Parathyroid adenoma (tissue), 2 donors: ENCODE measurements around the gene GSN.

Experiments used
- H2AFZ ChIP-seq: fragments of 300-600 bp; sonication (generic); one replicate; pipeline ENCODE4 v1.7.0; 2017; ENCODE audit warnings: antibody characterized with exemption, mild to moderate bottlenecking
- H3K27ac ChIP-seq: fragments of 300-600 bp; sonication (generic); one replicate; pipeline ENCODE4 v1.7.0; 2017
- H3K27me3 ChIP-seq: fragments of 300-600 bp; sonication (generic); one replicate; pipeline ENCODE4 v1.7.0; 2017; ENCODE audit warnings: low read length; ENCODE audit not compliant: control insufficient read depth, insufficient read depth
- H3K36me3 ChIP-seq: fragments of 300-600 bp; sonication (generic); one replicate; pipeline ENCODE4 v1.7.0; 2017; ENCODE audit warnings: low read length; ENCODE audit not compliant: control insufficient read depth, insufficient read depth
- H3K4me1 ChIP-seq: fragments of 300-600 bp; sonication (generic); one replicate; pipeline ENCODE4 v1.7.0; 2017; ENCODE audit warnings: control low read depth
- H3K4me2 ChIP-seq: fragments of 300-600 bp; sonication (generic); one replicate; pipeline ENCODE4 v1.7.0; 2017; ENCODE audit warnings: low read length
- H3K4me3 ChIP-seq: fragments of 300-600 bp; sonication (generic); one replicate; pipeline ENCODE4 v1.7.0; 2017; ENCODE audit warnings: low read depth, low read length
- H3K79me2 ChIP-seq: fragments of 300-600 bp; sonication (generic); one replicate; pipeline ENCODE4 v1.7.0; 2017; ENCODE audit warnings: control low read depth
- H3K9ac ChIP-seq: fragments of 300-600 bp; sonication (generic); one replicate; pipeline ENCODE4 v1.7.0; 2017; ENCODE audit warnings: mild to moderate bottlenecking
- H3K9me3 ChIP-seq: fragments of 300-600 bp; sonication (generic); one replicate; pipeline ENCODE4 v1.7.0; 2017; ENCODE audit warnings: low read length; ENCODE audit not compliant: control insufficient read depth
- TF ChIP-seq, protein P1 (sequence below): fragments of 300-600 bp; sonication (generic); IDR thresholded peaks from one replicate; pipeline ENCODE4 v1.7.0; 2017; ENCODE audit warnings: antibody characterized with exemption, mild to moderate bottlenecking
- donor health status: primary hyperparathyroidism.

Gene GSN

DNA sequence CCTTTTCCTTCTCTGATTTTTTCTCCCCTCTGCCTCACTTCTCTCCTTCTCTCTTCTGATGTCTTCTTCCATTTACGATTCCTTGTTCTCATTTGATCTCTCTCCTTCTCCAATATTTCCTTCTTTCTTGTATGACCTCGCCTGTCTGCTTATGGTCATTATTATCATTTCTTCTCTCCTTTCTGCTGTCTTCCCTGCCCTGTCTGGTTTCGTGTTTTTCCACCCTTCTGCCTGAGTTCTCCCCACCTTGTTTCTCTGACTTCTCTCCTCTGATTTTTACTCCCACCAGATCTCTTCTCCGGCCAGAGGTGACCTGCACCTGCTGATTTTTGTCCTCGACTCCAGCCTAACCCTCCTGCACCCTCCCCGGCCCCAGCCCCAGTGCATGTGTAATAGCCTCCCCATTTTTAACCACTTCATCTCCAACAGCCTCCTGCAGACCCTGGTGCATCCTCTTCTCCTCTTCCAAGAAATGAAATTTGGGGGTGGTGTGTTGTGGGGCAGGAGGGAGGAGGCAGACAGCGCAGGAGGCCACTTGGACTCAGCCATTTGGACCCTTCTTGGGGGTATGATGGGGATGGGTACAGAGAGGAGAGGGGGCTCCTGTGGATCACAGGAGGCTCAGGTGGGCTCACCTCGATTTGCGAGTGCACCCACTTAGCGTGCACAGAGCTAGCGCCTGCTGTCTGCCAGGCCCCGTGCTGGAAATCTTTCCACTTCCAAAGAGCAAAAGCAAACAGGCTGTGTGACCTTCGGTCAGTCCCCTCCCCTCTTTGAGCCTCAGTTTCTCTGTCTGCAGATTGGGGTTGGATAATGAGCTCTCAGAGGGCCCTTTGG lies 32.5 kb downstream of the GSN start:
- no peaks in the 10 kb centered on the region for H3K9me3 ChIP-seq
- H3K4me2 ChIP-seq = peak overlapping the region; percentile 21
- TF ChIP-seq, protein P1, sequence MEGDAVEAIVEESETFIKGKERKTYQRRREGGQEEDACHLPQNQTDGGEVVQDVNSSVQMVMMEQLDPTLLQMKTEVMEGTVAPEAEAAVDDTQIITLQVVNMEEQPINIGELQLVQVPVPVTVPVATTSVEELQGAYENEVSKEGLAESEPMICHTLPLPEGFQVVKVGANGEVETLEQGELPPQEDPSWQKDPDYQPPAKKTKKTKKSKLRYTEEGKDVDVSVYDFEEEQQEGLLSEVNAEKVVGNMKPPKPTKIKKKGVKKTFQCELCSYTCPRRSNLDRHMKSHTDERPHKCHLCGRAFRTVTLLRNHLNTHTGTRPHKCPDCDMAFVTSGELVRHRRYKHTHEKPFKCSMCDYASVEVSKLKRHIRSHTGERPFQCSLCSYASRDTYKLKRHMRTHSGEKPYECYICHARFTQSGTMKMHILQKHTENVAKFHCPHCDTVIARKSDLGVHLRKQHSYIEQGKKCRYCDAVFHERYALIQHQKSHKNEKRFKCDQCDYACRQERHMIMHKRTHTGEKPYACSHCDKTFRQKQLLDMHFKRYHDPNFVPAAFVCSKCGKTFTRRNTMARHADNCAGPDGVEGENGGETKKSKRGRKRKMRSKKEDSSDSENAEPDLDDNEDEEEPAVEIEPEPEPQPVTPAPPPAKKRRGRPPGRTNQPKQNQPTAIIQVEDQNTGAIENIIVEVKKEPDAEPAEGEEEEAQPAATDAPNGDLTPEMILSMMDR = no peak
- no peak overlapping the region for H3K9ac ChIP-seq
- H3K4me3 ChIP-seq = peak overlapping the region; percentile 47
- H3K27ac ChIP-seq = peak overlapping the region; percentile 54
- H3K4me1 ChIP-seq = peaks cover 5% of the 10 kb centered on the region
- H3K79me2 ChIP-seq = no peaks in the 10 kb centered on the region
- H3K27me3 ChIP-seq = no peaks in the 10 kb centered on the region
- no peaks in the 10 kb centered on the region for H3K36me3 ChIP-seq
- peak overlapping the region; percentile 56 for H2AFZ ChIP-seq

DNA sequence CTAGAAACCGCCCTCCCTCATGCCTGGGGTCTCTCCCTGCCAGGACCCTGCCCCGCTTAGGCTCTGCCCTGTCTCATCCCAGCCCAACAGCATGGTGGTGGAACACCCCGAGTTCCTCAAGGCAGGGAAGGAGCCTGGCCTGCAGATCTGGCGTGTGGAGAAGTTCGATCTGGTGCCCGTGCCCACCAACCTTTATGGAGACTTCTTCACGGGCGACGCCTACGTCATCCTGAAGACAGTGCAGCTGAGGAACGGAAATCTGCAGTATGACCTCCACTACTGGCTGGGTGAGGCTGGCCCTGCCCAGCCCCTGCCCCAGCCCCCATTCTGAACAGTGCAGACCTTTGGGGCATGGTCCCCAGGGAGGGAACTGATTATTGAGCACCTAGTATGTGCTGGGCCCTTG lies 33.9 kb downstream of the GSN start:
- TF ChIP-seq, protein P1 = no peak
- no peaks in the 10 kb centered on the region for H3K27me3 ChIP-seq
- H3K27ac ChIP-seq = peak overlapping the region; percentile 32
- no peak overlapping the region for H2AFZ ChIP-seq
- peaks cover 2% of the 10 kb centered on the region for H3K4me1 ChIP-seq
- no peaks in the 10 kb centered on the region for H3K9me3 ChIP-seq
- no peak overlapping the region for H3K4me3 ChIP-seq
- no peaks in the 10 kb centered on the region for H3K79me2 ChIP-seq
- no peak overlapping the region for H3K4me2 ChIP-seq
- H3K36me3 ChIP-seq = no peaks in the 10 kb centered on the region
- H3K9ac ChIP-seq = no peak overlapping the region

DNA sequence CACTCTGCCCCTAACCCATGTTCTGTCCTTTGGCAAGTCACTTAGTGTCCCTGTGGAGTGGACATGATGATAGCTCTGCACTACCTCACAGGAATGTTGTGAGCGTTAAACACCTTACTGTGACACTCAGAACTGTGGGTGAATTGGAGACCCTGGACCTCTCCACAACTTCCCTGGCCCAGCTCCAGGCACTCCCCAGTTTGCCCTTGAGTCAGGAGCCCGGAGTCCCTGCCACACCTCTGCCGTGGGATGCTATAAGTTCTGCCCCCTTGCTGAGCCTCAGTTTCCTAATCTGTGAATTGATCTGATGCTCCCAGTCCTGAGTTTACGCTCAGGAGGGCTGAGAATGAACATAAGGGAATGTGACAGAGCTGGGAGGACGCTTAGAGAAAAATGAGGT lies 34.4 kb downstream of the GSN start:
- Histone ChIP-seq H3K4me3 (no peak overlapping the region), H2AFZ (no peak overlapping the region), H3K4me1 (peaks cover 2% of the 10 kb centered on the region), H3K36me3 (no peaks in the 10 kb centered on the region), H3K27ac (no peak overlapping the region), H3K9me3 (no peaks in the 10 kb centered on the region), H3K9ac (no peak overlapping the region), H3K4me2 (no peak overlapping the region), H3K79me2 (no peaks in the 10 kb centered on the region), H3K27me3 (no peaks in the 10 kb centered on the region)
- TF ChIP-seq, protein P1 = no peak

DNA sequence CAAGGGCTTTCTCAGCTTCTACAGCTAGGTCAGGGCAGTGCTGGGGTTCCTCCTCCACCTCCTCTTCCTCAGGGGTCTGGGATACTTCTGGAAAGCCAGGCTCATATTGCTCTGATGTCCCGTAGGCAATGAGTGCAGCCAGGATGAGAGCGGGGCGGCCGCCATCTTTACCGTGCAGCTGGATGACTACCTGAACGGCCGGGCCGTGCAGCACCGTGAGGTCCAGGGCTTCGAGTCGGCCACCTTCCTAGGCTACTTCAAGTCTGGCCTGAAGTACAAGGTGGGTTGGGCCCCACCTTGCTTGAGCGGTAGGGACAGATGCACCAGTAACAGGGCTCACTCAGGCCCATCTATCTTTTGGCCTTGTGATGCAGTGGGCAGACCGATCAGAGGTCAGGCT lies 34.8 kb downstream of the GSN start:
- TF ChIP-seq, protein P1 = no peak
- H3K79me2 ChIP-seq = no peaks in the 10 kb centered on the region
- no peak overlapping the region for H2AFZ ChIP-seq
- H3K4me1 ChIP-seq = peaks cover 2% of the 10 kb centered on the region
- H3K9me3 ChIP-seq = no peaks in the 10 kb centered on the region
- H3K27me3 ChIP-seq = no peaks in the 10 kb centered on the region
- H3K4me3 ChIP-seq = no peak overlapping the region
- no peak overlapping the region for H3K27ac ChIP-seq
- H3K36me3 ChIP-seq = no peaks in the 10 kb centered on the region
- no peak overlapping the region for H3K4me2 ChIP-seq
- H3K9ac ChIP-seq = no peak overlapping the region
